ENCODE results near the gene MACROD2. TPM values are rescaled to one million over a fixed set of nuclear protein-coding genes. Genes with fewer than 3 reads are reported as not detected.

The MACROD2 gene
- polyA plus RNA-seq, 1 donor from 2014 or later = 23.2 TPM

- TF ChIP-seq MXI1 (conservative IDR thresholded peaks at IDR 0.05; ENCODE audit: poor library complexity, severe bottlenecking) (no peak), TAF1 (IDR thresholded peaks at IDR 0.05; ENCODE audit: low read depth) (no peak), SMC3 (conservative IDR thresholded peaks at IDR 0.05; ENCODE audit: poor library complexity) (no peak), POLR2AphosphoS5 (IDR thresholded peaks at IDR 0.05) (no peak), EP300 (conservative IDR thresholded peaks at IDR 0.05; ENCODE audit: poor library complexity, severe bottlenecking) (no peak)
- TF ChIP-seq, protein P1, sequence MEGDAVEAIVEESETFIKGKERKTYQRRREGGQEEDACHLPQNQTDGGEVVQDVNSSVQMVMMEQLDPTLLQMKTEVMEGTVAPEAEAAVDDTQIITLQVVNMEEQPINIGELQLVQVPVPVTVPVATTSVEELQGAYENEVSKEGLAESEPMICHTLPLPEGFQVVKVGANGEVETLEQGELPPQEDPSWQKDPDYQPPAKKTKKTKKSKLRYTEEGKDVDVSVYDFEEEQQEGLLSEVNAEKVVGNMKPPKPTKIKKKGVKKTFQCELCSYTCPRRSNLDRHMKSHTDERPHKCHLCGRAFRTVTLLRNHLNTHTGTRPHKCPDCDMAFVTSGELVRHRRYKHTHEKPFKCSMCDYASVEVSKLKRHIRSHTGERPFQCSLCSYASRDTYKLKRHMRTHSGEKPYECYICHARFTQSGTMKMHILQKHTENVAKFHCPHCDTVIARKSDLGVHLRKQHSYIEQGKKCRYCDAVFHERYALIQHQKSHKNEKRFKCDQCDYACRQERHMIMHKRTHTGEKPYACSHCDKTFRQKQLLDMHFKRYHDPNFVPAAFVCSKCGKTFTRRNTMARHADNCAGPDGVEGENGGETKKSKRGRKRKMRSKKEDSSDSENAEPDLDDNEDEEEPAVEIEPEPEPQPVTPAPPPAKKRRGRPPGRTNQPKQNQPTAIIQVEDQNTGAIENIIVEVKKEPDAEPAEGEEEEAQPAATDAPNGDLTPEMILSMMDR (IDR thresholded peaks at IDR 0.05; ENCODE audit: poor library complexity, severe bottlenecking) = no peak
- Histone ChIP-seq H4K20me1 (ENCODE audit: insufficient read depth) (no peaks in the 10 kb centered on the region), H3K4me2 (ENCODE audit: low read length) (no peak overlapping the region), H3K79me2 (replicated peaks; ENCODE audit: insufficient read depth, low read length) (no peaks in the 10 kb centered on the region), H3K27me3 (ENCODE audit: insufficient read depth, low read depth, low read length) (peaks cover 31% of the 10 kb centered on the region), H3F3A (ENCODE audit: insufficient read depth, low read length, poor library complexity, severe bottlenecking) (peaks cover 9% of the 10 kb centered on the region), H2AFZ (ENCODE audit: low read depth, low read length) (no peak overlapping the region), H3K9ac (ENCODE audit: low read length) (no peak overlapping the region), H3K36me3 (ENCODE audit: insufficient read depth, low read length) (no peaks in the 10 kb centered on the region), H3K27ac (ENCODE audit: low read length) (no peak overlapping the region), H3K9me2 (ENCODE audit: insufficient read depth, low read length) (no peaks in the 10 kb centered on the region), H3K4me3 (ENCODE audit: low read length) (no peak overlapping the region), H3K9me3 (ENCODE audit: low read length) (no peaks in the 10 kb centered on the region)
Measured at GRCh38 chr20:14824996-14825395, 829.7 kb downstream of the MACROD2 start.

GRCh38 chr20:14826543-14827313 lies 831.4 kb downstream of the MACROD2 start:
- H3K4me3 ChIP-seq (ENCODE audit: low read length) = peak overlapping the region; percentile 42
- peaks cover 9% of the 10 kb centered on the region for H3F3A ChIP-seq (ENCODE audit: insufficient read depth, low read length, poor library complexity, severe bottlenecking)
- H3K9me3 ChIP-seq (ENCODE audit: low read length) = no peaks in the 10 kb centered on the region
- no peaks in the 10 kb centered on the region for H3K36me3 ChIP-seq (ENCODE audit: insufficient read depth, low read length)
- H3K4me2 ChIP-seq (ENCODE audit: low read length) = peak overlapping the region; percentile 43
- H2AFZ ChIP-seq (ENCODE audit: low read depth, low read length) = no peak overlapping the region
- H3K27me3 ChIP-seq (ENCODE audit: insufficient read depth, low read depth, low read length) = peaks cover 31% of the 10 kb centered on the region
- no peak overlapping the region for H3K9ac ChIP-seq (ENCODE audit: low read length)
- no peaks in the 10 kb centered on the region for H3K79me2 ChIP-seq (replicated peaks; ENCODE audit: insufficient read depth, low read length)
- no peak overlapping the region for H3K27ac ChIP-seq (ENCODE audit: low read length)
- H3K9me2 ChIP-seq (ENCODE audit: insufficient read depth, low read length) = no peaks in the 10 kb centered on the region
- TF ChIP-seq SMC3 (conservative IDR thresholded peaks at IDR 0.05; ENCODE audit: poor library complexity) (no peak), EP300 (conservative IDR thresholded peaks at IDR 0.05; ENCODE audit: poor library complexity, severe bottlenecking) (peak; percentile 96), REST (IDR thresholded peaks at IDR 0.05; ENCODE audit: borderline replicate concordance) (peak; percentile 78), POLR2AphosphoS5 (IDR thresholded peaks at IDR 0.05) (peak; percentile 99)
- TF ChIP-seq, protein P1 (IDR thresholded peaks at IDR 0.05; ENCODE audit: poor library complexity, severe bottlenecking) = no peak
- H4K20me1 ChIP-seq (ENCODE audit: insufficient read depth) = no peaks in the 10 kb centered on the region
